ENCODE results near the gene ZNF407.

ZNF407 gene

DNA sequence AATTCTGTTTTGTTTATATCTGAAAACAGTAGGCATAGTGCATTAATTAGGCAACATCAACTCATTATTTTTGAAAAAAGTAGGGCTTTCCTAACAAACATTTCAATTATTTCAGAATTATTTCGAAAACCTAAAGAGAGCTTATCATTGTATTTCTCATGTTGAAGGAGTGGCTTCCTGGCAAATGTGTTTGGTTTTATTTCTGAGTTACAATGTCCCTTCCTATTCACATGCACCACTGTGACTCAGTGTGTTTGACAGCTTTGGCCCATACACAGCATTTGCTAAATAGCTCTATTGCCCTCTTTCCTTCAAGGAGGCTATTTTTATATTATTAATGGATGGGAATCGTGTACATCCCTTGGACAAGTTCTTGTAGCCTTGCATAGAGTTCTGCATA, 405.4 kb downstream of the ZNF407 start:
- Histone ChIP-seq H3K27ac (ENCODE audit: low read depth, low read length) (no peak overlapping the region), H3K9ac (ENCODE audit: low read length) (no peak overlapping the region), H3K4me1 (ENCODE audit: control insufficient read depth, insufficient read depth, low read length) (no peaks in the 10 kb centered on the region), H3K27me3 (ENCODE audit: control insufficient read depth, insufficient read depth, low read length) (no peaks in the 10 kb centered on the region), H3K4me3 (ENCODE audit: low read length) (no peak overlapping the region), H3K36me3 (ENCODE audit: control insufficient read depth, insufficient read depth, low read length) (no peaks in the 10 kb centered on the region)

DNA sequence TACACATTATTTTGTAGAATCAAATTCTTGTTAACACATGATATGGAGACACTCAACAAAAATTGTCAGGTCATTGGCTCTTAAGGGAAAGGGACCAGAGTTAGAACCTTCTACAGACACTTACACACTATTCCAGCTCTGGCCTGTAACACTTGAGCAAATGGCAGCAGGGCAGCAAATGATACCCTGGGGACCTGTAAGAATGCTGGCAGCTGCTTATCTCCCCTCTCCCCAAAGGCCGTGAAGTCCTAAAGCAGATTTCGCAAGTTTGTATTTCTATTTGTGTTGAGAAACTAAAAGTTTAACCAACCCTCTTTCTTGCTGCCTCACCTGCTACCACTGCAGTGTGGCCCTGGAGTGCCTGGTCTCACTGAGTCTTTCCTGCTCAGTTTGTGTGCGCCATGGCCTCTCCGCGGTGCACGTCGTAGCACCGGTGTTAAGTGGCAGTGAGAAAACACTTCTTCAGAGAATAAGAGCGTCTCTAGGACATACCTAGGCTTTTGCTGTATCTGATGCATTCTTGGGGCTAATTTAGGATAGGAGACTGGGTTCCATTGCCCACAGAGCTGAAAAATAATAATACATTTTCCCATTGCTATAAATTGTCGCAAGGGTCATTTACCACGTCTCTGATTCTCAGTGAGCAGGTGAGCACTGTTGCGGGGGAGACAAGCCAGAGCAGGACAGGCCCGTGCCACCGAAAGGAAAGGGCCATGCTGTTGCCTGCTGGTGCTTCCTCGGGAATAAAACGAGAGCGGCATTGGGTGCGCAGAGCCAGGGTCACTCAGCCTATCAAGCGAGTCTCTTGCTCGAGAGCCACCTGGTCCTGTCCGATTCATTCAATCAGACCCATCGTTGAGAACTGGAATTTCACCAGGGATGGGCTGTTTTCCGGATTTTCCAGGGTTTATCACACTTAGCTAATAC, 406.4 kb downstream of the ZNF407 start:
- no peak overlapping the region for H3K4me3 ChIP-seq (ENCODE audit: low read length)
- H3K27me3 ChIP-seq (ENCODE audit: control insufficient read depth, insufficient read depth, low read length): no peaks in the 10 kb centered on the region
- H3K27ac ChIP-seq (ENCODE audit: low read depth, low read length): no peak overlapping the region
- no peak overlapping the region for H3K9ac ChIP-seq (ENCODE audit: low read length)
- no peaks in the 10 kb centered on the region for H3K4me1 ChIP-seq (ENCODE audit: control insufficient read depth, insufficient read depth, low read length)
- no peaks in the 10 kb centered on the region for H3K36me3 ChIP-seq (ENCODE audit: control insufficient read depth, insufficient read depth, low read length)

DNA sequence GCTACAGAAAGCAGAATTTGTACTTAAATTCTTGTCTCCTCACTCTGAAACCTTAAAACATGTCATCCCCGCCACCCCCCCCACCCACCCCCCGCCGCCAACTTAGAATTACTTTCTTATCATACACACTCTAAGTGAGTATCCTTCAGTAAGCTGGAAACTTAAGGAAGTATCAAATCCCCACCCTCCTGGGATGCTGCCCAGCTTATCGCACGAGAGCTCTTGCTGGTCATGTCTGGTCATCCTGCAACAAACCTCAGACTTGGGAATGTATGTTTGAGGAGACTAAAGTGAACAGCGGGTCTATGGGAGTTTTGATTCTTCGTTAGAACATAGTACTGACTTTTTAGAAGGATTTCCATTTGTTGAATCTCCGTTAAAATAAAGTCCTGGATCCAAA, 408.0 kb downstream of the ZNF407 start:
- H3K36me3 ChIP-seq (ENCODE audit: control insufficient read depth, insufficient read depth, low read length): no peaks in the 10 kb centered on the region
- no peak overlapping the region for H3K4me3 ChIP-seq (ENCODE audit: low read length)
- H3K27ac ChIP-seq (ENCODE audit: low read depth, low read length): no peak overlapping the region
- H3K27me3 ChIP-seq (ENCODE audit: control insufficient read depth, insufficient read depth, low read length): no peaks in the 10 kb centered on the region
- no peaks in the 10 kb centered on the region for H3K4me1 ChIP-seq (ENCODE audit: control insufficient read depth, insufficient read depth, low read length)
- H3K9ac ChIP-seq (ENCODE audit: low read length): no peak overlapping the region

DNA sequence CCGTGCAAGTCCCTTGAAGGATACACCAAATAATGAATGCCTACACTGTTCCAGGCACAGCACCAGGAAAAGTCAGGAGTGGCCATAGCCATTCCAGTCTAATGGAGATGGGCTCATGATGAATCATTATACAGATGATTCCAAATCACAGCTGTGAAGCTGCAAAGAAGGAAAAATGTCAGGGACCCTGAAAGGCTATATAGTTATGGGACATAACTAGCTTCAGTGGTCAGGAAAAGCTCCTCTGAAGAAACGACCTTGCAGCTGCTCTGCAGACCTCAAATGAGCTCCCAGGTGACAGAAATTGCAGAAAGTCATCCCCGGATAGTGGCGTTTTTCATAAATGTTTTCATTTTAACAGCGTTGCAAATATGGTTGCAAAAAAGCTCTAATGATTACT, 410.5 kb downstream of the ZNF407 start:
- H3K4me1 ChIP-seq (ENCODE audit: control insufficient read depth, insufficient read depth, low read length): no peaks in the 10 kb centered on the region
- no peak overlapping the region for H3K27ac ChIP-seq (ENCODE audit: low read depth, low read length)
- H3K9ac ChIP-seq (ENCODE audit: low read length): no peak overlapping the region
- no peak overlapping the region for H3K4me3 ChIP-seq (ENCODE audit: low read length)
- no peaks in the 10 kb centered on the region for H3K36me3 ChIP-seq (ENCODE audit: control insufficient read depth, insufficient read depth, low read length)
- H3K27me3 ChIP-seq (ENCODE audit: control insufficient read depth, insufficient read depth, low read length): no peaks in the 10 kb centered on the region

DNA sequence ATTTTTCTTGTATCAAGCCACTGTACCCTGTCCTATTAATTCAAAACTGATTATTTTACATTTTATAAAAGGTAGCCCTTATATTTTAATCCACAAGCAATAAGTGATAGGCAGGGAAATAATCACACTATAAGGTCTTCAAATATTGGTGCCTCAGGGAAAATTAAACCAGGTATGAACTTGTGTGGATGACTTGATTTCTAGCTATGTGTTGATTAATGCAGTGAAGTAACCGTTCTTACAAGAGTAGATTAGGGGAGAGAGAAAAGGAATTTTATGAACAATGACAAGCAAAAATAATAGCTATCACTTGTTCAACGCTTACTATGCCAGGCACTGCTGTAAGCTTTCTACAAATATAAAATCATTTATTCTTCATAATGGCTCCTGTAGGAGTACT, 411.6 kb downstream of the ZNF407 start:
- Histone ChIP-seq H3K4me3 (ENCODE audit: low read length) (no peak overlapping the region), H3K9ac (ENCODE audit: low read length) (no peak overlapping the region), H3K4me1 (ENCODE audit: control insufficient read depth, insufficient read depth, low read length) (no peaks in the 10 kb centered on the region), H3K27ac (ENCODE audit: low read depth, low read length) (no peak overlapping the region), H3K36me3 (ENCODE audit: control insufficient read depth, insufficient read depth, low read length) (no peaks in the 10 kb centered on the region), H3K27me3 (ENCODE audit: control insufficient read depth, insufficient read depth, low read length) (no peaks in the 10 kb centered on the region)

DNA sequence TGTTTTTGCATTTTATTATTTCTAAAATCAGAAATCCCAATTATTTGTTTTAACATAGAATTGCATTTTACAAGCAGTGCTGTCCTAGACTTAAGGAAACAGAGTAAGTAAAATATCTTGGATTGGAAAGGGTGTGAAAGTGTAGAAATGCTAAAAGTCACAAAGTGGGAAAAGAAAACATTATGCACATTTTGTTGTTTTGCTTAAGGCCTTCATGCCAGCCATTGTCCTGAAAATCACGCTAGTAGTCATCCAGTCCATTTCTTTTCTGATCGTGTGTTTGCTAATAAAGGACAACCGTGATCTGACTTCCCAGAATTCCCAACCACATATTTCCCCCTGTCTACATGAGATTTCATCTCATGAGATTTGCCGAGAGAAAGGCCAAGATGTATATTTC, 412.2 kb downstream of the ZNF407 start:
- Histone ChIP-seq H3K4me1 (ENCODE audit: control insufficient read depth, insufficient read depth, low read length) (no peaks in the 10 kb centered on the region), H3K27me3 (ENCODE audit: control insufficient read depth, insufficient read depth, low read length) (no peaks in the 10 kb centered on the region), H3K4me3 (ENCODE audit: low read length) (no peak overlapping the region), H3K36me3 (ENCODE audit: control insufficient read depth, insufficient read depth, low read length) (no peaks in the 10 kb centered on the region), H3K9ac (ENCODE audit: low read length) (no peak overlapping the region), H3K27ac (ENCODE audit: low read depth, low read length) (no peak overlapping the region)

DNA sequence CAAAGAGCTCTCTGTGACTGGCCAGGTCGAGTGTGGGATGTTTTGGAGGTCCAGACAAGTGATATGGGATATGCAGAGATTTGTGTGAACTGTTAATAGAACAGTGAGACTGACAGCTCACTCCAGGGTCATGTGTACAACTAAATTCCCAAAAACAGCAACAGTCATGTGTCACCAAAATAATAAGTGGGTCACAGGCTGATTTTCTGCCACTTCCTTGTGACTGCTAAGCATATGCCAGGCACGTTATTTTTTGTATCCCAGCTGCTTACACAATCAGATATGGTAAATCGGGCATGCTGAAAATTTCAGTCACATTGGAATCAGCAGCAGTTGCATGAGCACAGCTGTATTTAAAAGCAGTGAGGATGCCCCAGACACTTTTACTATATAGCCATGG, 412.6 kb downstream of the ZNF407 start:
- Histone ChIP-seq H3K36me3 (ENCODE audit: control insufficient read depth, insufficient read depth, low read length) (no peaks in the 10 kb centered on the region), H3K9ac (ENCODE audit: low read length) (no peak overlapping the region), H3K4me3 (ENCODE audit: low read length) (no peak overlapping the region), H3K4me1 (ENCODE audit: control insufficient read depth, insufficient read depth, low read length) (no peaks in the 10 kb centered on the region), H3K27me3 (ENCODE audit: control insufficient read depth, insufficient read depth, low read length) (no peaks in the 10 kb centered on the region), H3K27ac (ENCODE audit: low read depth, low read length) (no peak overlapping the region)

DNA sequence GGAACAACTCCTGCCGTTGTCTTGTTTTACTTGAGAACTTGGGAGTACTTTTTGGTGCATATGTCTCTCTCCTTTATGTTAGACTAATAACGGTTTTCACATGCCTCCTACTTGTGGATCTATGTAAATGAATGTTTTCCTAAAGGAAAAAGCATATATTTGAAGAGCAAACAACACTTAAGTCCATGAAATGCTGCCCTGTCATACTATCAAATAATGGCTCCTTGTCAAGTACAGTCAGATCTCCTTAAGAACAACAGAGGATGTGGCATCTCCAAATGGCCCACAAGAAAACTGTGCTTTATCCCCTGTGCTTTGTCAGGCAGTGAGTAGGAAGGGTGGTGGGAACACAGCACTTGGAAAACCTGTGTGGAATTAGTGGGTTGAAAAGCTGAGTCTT, 413.0 kb downstream of the ZNF407 start:
- no peak overlapping the region for H3K27ac ChIP-seq (ENCODE audit: low read depth, low read length)
- no peak overlapping the region for H3K9ac ChIP-seq (ENCODE audit: low read length)
- no peaks in the 10 kb centered on the region for H3K4me1 ChIP-seq (ENCODE audit: control insufficient read depth, insufficient read depth, low read length)
- no peaks in the 10 kb centered on the region for H3K27me3 ChIP-seq (ENCODE audit: control insufficient read depth, insufficient read depth, low read length)
- no peaks in the 10 kb centered on the region for H3K36me3 ChIP-seq (ENCODE audit: control insufficient read depth, insufficient read depth, low read length)
- no peak overlapping the region for H3K4me3 ChIP-seq (ENCODE audit: low read length)

DNA sequence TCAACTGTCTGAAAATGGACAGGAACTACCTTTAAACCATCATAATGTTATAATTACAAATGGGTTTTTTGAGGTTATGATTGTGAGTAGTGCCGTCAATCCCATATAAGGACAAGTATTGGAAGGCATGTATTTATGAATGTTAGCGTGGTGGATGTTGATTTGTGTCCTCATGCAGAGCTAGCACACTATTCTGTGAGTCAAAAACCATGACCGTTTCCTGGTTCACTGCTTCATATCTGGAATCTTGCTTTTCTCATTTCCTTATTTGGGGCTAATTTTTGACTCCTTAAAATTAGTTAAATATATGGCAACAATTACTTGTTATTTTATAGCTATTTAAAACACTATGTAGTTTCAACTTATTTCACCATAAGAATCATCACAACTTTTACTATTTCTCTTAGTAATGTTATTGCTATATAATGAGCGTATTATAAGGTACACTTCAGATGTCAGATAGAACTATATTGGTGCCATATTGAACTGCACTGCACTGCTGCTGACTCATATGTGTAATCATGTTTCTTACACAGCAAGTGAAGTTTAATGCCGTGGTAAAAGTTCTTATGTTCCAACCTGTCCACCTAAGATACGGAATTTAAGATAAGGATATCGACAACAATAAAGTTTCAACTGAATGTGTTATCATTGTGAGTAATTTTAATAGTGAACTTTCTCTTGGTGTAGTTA, 418.5 kb downstream of the ZNF407 start:
- Histone ChIP-seq H3K36me3 (ENCODE audit: control insufficient read depth, insufficient read depth, low read length) (no peaks in the 10 kb centered on the region), H3K9ac (ENCODE audit: low read length) (no peak overlapping the region), H3K27me3 (ENCODE audit: control insufficient read depth, insufficient read depth, low read length) (no peaks in the 10 kb centered on the region), H3K4me1 (ENCODE audit: control insufficient read depth, insufficient read depth, low read length) (no peaks in the 10 kb centered on the region), H3K27ac (ENCODE audit: low read depth, low read length) (no peak overlapping the region), H3K4me3 (ENCODE audit: low read length) (no peak overlapping the region)

DNA sequence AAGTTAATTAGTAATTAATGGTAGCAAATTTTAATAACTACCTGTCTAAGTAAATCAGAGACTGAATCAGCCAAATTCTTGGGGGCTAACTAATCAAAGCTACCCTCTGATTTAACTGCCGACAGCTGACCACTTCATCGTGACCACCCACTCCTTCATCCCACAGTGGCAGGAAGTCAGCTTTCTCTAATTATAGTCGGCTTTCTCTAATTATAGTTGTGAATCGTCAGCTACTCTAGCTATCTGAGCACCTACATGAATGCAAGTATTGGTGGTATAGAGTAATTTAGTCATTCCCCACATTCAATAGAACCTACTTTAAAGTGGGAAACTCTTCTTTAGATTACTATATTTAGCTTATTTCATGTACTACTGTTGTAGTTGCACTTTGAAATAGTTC, 425.8 kb downstream of the ZNF407 start:
- H3K9ac ChIP-seq (ENCODE audit: low read length): no peak overlapping the region
- no peaks in the 10 kb centered on the region for H3K27me3 ChIP-seq (ENCODE audit: control insufficient read depth, insufficient read depth, low read length)
- H3K4me3 ChIP-seq (ENCODE audit: low read length): no peak overlapping the region
- H3K36me3 ChIP-seq (ENCODE audit: control insufficient read depth, insufficient read depth, low read length): no peaks in the 10 kb centered on the region
- no peak overlapping the region for H3K27ac ChIP-seq (ENCODE audit: low read depth, low read length)
- H3K4me1 ChIP-seq (ENCODE audit: control insufficient read depth, insufficient read depth, low read length): no peaks in the 10 kb centered on the region

DNA sequence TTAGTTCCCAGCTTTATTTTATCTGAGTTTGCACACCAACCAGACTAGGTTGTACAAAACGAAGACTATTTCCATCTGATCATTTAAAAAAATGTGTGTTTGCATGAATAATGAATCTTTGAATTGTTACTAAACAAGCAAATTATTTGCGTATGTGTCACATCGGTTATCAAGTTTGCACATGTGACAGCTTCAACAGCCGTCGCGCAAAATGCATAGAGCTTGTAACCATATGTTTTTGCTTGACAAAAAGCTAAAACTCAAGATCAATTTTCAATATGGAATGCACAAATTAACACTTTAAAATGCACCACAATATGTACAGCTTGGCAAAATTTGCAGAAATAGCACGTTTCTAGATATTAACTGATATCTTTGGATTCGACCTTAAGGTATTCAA, 427.2 kb downstream of the ZNF407 start:
- Histone ChIP-seq H3K9ac (ENCODE audit: low read length) (no peak overlapping the region), H3K27me3 (ENCODE audit: control insufficient read depth, insufficient read depth, low read length) (no peaks in the 10 kb centered on the region), H3K36me3 (ENCODE audit: control insufficient read depth, insufficient read depth, low read length) (no peaks in the 10 kb centered on the region), H3K4me3 (ENCODE audit: low read length) (no peak overlapping the region), H3K4me1 (ENCODE audit: control insufficient read depth, insufficient read depth, low read length) (no peaks in the 10 kb centered on the region), H3K27ac (ENCODE audit: low read depth, low read length) (no peak overlapping the region)

DNA sequence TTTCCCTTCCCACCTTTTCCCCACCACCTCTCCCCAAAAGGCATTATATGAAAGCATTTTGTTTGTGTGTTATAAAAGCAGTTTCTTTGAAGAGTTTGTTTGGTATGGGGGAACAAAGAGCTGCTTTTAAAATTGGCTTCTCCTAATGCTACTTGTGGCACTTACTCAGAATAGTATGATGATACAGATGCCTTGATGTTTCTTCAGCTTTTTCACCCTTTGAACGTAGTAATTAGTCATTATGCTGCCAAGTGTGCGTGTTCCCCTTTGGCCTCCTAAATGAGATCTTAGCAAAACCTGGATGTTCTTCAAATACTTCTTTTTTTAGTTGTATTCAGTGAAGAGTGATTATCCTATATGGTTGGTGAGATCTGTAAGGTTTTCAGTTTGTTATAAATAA, 427.9 kb downstream of the ZNF407 start:
- Histone ChIP-seq H3K36me3 (ENCODE audit: control insufficient read depth, insufficient read depth, low read length) (no peaks in the 10 kb centered on the region), H3K27ac (ENCODE audit: low read depth, low read length) (no peak overlapping the region), H3K4me3 (ENCODE audit: low read length) (no peak overlapping the region), H3K9ac (ENCODE audit: low read length) (no peak overlapping the region), H3K4me1 (ENCODE audit: control insufficient read depth, insufficient read depth, low read length) (no peaks in the 10 kb centered on the region), H3K27me3 (ENCODE audit: control insufficient read depth, insufficient read depth, low read length) (no peaks in the 10 kb centered on the region)

DNA sequence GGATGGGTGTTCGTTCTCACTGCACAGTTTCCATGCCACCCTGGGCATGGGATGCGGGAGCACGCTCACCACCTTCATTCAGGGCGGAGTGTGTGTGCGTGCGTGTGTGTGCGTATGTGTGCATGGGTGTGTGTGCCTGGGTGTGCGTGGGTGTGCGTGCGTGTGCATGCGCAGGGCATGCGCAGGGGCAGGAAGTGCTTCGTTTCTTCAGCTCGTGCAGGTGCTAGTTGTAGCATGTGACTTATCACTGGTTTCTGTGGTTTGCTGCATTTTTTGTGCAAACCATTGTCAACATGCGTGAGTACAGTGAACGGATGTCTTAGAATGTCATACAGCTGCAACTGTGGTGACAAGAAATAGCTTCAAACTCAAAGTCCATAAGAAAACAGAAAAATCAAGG, 431.8 kb downstream of the ZNF407 start:
- Histone ChIP-seq H3K9ac (ENCODE audit: low read length) (no peak overlapping the region), H3K4me1 (ENCODE audit: control insufficient read depth, insufficient read depth, low read length) (no peaks in the 10 kb centered on the region), H3K4me3 (ENCODE audit: low read length) (no peak overlapping the region), H3K27me3 (ENCODE audit: control insufficient read depth, insufficient read depth, low read length) (no peaks in the 10 kb centered on the region), H3K27ac (ENCODE audit: low read depth, low read length) (no peak overlapping the region), H3K36me3 (ENCODE audit: control insufficient read depth, insufficient read depth, low read length) (no peaks in the 10 kb centered on the region)
